Skin epidermis (tissue), 12 donors: ENCODE data around the gene ELOB.
A peak's percentile ranks its signal among the peaks of the same experiment; 100 is the strongest.

Experiments used
- H3K27ac ChIP-seq, 21 experiments: fragments of 200-600 bp; sonication (generic) in 11 of 21; one replicate each; pipeline ENCODE4 v1.5.0; 2020; ENCODE audit warnings: mild to moderate bottlenecking in 3 of 21, inconsistent platforms in 2 of 21, moderate library complexity in 2 of 21
- H3K4me3 ChIP-seq, 7 experiments: fragments of 200-600 bp; sonication (generic) in 2 of 7; one replicate each; pipeline ENCODE4 v1.5.0; 2020; ENCODE audit warnings: inconsistent platforms in 2 of 7, mild to moderate bottlenecking in 2 of 7, moderate library complexity in 1 of 7

Gene ELOB

GRCh38 chr16:2785101-2785991 is 8.3 kb upstream of the ELOB start:
- no peak overlapping the region for H3K27ac ChIP-seq
- H3K4me3 ChIP-seq, result peak overlapping the region; percentile 17 to 42 (median 22)

GRCh38 chr16:2784358-2785100 is 7.4 kb upstream of the ELOB start:
- Histone ChIP-seq H3K27ac (no peak overlapping the region), H3K4me3 (peak overlapping the region in 4 of 7 experiments; percentile 22 to 42 (median 24))

GRCh38 chr16:2783581-2784357 is 6.7 kb upstream of the ELOB start:
- Histone ChIP-seq H3K4me3 (no peak overlapping the region), H3K27ac (no peak overlapping the region)

GRCh38 chr16:2782583-2783351 is 5.7 kb upstream of the ELOB start:
- no peak overlapping the region for H3K4me3 ChIP-seq
- no peak overlapping the region for H3K27ac ChIP-seq

GRCh38 chr16:2779978-2780898 is 3.2 kb upstream of the ELOB start:
- no peak overlapping the region for H3K27ac ChIP-seq
- no peak overlapping the region for H3K4me3 ChIP-seq

GRCh38 chr16:2779151-2779920 is 2.3 kb upstream of the ELOB start:
- Histone ChIP-seq H3K27ac (peak overlapping the region in 3 of 21 experiments; percentile 100), H3K4me3 (no peak overlapping the region)

- Histone ChIP-seq H3K4me3 (peak overlapping the region; percentile 84 to 98 (median 95)), H3K27ac (peak overlapping the region in 20 of 21 experiments; percentile 94 to 100 (median 100))
Observed at GRCh38 chr16:2778630-2778958, 1.5 kb upstream of the ELOB start.

- H3K27ac ChIP-seq, result peak overlapping the region; percentile 94 to 100 (median 100)
- peak overlapping the region; percentile 84 to 98 (median 95) for H3K4me3 ChIP-seq
Observed at GRCh38 chr16:2777903-2778629, 986 bp upstream of the ELOB start.

GRCh38 chr16:2776500-2777139 is 460 bp downstream of the ELOB start:
- Histone ChIP-seq H3K4me3 (peak overlapping the region; percentile 67 to 98 (median 94)), H3K27ac (peak overlapping the region; percentile 12 to 100 (median 87))

GRCh38 chr16:2775765-2776499 is 1.1 kb downstream of the ELOB start:
- Histone ChIP-seq H3K4me3 (peak overlapping the region; percentile 67 to 98 (median 94)), H3K27ac (peak overlapping the region in 15 of 21 experiments; percentile 76 to 100 (median 91))

GRCh38 chr16:2775131-2775716 is 1.9 kb downstream of the ELOB start:
- Histone ChIP-seq H3K4me3 (no peak overlapping the region), H3K27ac (peak overlapping the region in 2 of 21 experiments; percentile 87 to 100)

- Histone ChIP-seq H3K27ac (no peak overlapping the region), H3K4me3 (no peak overlapping the region)
Observed at GRCh38 chr16:2774161-2774891, 2.8 kb downstream of the ELOB start.

- H3K27ac ChIP-seq, result no peak overlapping the region
- no peak overlapping the region for H3K4me3 ChIP-seq
Observed at GRCh38 chr16:2773188-2773968, 3.7 kb downstream of the ELOB start.
